ENCODE measurements around the gene TMEM196. TPM values are rescaled to one million over a fixed set of nuclear protein-coding genes. Genes with fewer than 3 reads are reported as not detected.

The TMEM196 gene
- total and polyA plus RNA-seq, 4 donors = not detected

DNA sequence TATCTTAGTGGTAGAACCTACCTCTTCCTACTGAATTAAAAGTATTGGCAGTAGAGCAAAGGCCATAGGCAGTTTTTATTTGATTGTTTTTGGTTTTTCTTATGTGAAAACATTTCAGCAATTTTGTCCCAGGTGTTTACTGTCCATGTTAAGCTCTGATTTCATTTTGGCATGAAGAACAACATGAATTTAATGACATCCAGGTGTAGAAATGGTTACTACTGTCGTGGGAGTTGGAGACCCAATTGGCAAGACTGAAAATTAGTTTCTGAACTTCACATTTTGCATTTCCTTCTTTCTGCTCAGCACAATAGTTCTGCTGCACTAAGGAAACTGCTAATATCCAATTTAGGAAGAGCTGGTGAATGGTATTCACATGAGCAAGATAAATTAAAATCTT is 38.0 kb upstream of the TMEM196 start (continued):
- TF ChIP-seq, protein P1, sequence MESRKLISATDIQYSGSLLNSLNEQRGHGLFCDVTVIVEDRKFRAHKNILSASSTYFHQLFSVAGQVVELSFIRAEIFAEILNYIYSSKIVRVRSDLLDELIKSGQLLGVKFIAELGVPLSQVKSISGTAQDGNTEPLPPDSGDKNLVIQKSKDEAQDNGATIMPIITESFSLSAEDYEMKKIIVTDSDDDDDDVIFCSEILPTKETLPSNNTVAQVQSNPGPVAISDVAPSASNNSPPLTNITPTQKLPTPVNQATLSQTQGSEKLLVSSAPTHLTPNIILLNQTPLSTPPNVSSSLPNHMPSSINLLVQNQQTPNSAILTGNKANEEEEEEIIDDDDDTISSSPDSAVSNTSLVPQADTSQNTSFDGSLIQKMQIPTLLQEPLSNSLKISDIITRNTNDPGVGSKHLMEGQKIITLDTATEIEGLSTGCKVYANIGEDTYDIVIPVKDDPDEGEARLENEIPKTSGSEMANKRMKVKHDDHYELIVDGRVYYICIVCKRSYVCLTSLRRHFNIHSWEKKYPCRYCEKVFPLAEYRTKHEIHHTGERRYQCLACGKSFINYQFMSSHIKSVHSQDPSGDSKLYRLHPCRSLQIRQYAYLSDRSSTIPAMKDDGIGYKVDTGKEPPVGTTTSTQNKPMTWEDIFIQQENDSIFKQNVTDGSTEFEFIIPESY (IDR thresholded peaks at IDR 0.05) = no peak
- TF ChIP-seq GABPA (IDR thresholded peaks at IDR 0.05 in 1 of 2, conservative IDR thresholded peaks at IDR 0.05 in 1 of 2) (no peak), FOXA1 (IDR thresholded peaks at IDR 0.05) (no peak), NR2F2 (IDR thresholded peaks at IDR 0.05) (no peak), JUND (IDR thresholded peaks at IDR 0.05) (no peak)

DNA sequence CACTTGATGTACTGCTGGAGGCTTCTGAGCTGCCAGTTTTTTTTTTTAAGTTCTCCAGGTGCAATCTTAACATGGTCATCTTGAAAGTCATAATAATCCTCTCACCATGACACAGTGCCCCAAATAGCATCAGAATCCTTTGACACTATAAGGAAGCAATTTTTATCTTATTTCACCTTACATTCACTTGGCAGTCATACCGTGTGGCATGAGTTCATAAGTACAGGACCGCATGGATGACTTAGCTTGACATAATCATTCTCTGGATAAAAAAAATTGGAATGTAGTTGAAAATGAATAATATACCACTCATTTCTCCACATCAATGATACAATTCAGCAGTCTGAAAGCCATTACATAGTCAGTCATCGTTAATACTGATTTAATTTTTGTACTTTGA is 25.6 kb upstream of the TMEM196 start:
- WGBS = 59% methylated on average over 3 of the region's 3 CpGs
- Histone ChIP-seq H3K36me3 (ENCODE audit: control insufficient read depth in 4 of 4, insufficient read depth in 3 of 4, low read depth in 1 of 4, low read length in 3 of 4) (no peaks in the 10 kb centered on the region), H3K27ac (ENCODE audit: low read depth in 1 of 2, low read length in 2 of 2) (no peak overlapping the region), H3K27me3 (ENCODE audit: control insufficient read depth in 4 of 4, insufficient read depth in 4 of 4, low read length in 3 of 4) (no peaks in the 10 kb centered on the region), H3K9ac (ENCODE audit: low read depth in 1 of 2, low read length in 2 of 2) (no peak overlapping the region), H3K4me3 (ENCODE audit: low read depth in 1 of 3, low read length in 3 of 3) (no peak overlapping the region), H3K4me1 (ENCODE audit: control insufficient read depth in 4 of 4, insufficient read depth in 4 of 4, low read length in 3 of 4) (no peaks in the 10 kb centered on the region), H3K9me3 (ENCODE audit: control insufficient read depth in 4 of 4, low read length in 3 of 4) (no peaks in the 10 kb centered on the region)
- TF ChIP-seq, protein P1 (IDR thresholded peaks at IDR 0.05) = no peak
- TF ChIP-seq YY1 (IDR thresholded peaks at IDR 0.05) = no peak
- TF ChIP-seq EGR1 (IDR thresholded peaks at IDR 0.05; ENCODE audit: low read depth in 2 of 2) = no peak
- no peak for TF ChIP-seq RAD21 (IDR thresholded peaks at IDR 0.05)
- no peak for TF ChIP-seq HNF4G (IDR thresholded peaks at IDR 0.05)
- TF ChIP-seq, protein P2, sequence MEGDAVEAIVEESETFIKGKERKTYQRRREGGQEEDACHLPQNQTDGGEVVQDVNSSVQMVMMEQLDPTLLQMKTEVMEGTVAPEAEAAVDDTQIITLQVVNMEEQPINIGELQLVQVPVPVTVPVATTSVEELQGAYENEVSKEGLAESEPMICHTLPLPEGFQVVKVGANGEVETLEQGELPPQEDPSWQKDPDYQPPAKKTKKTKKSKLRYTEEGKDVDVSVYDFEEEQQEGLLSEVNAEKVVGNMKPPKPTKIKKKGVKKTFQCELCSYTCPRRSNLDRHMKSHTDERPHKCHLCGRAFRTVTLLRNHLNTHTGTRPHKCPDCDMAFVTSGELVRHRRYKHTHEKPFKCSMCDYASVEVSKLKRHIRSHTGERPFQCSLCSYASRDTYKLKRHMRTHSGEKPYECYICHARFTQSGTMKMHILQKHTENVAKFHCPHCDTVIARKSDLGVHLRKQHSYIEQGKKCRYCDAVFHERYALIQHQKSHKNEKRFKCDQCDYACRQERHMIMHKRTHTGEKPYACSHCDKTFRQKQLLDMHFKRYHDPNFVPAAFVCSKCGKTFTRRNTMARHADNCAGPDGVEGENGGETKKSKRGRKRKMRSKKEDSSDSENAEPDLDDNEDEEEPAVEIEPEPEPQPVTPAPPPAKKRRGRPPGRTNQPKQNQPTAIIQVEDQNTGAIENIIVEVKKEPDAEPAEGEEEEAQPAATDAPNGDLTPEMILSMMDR (IDR thresholded peaks at IDR 0.05; ENCODE audit: low read depth, low read length, missing input control) = no peak
- TF ChIP-seq SP1 (IDR thresholded peaks at IDR 0.05) = no peak
- no peak for TF ChIP-seq TAF1 (conservative IDR thresholded peaks at IDR 0.05)
- TF ChIP-seq, protein P3, sequence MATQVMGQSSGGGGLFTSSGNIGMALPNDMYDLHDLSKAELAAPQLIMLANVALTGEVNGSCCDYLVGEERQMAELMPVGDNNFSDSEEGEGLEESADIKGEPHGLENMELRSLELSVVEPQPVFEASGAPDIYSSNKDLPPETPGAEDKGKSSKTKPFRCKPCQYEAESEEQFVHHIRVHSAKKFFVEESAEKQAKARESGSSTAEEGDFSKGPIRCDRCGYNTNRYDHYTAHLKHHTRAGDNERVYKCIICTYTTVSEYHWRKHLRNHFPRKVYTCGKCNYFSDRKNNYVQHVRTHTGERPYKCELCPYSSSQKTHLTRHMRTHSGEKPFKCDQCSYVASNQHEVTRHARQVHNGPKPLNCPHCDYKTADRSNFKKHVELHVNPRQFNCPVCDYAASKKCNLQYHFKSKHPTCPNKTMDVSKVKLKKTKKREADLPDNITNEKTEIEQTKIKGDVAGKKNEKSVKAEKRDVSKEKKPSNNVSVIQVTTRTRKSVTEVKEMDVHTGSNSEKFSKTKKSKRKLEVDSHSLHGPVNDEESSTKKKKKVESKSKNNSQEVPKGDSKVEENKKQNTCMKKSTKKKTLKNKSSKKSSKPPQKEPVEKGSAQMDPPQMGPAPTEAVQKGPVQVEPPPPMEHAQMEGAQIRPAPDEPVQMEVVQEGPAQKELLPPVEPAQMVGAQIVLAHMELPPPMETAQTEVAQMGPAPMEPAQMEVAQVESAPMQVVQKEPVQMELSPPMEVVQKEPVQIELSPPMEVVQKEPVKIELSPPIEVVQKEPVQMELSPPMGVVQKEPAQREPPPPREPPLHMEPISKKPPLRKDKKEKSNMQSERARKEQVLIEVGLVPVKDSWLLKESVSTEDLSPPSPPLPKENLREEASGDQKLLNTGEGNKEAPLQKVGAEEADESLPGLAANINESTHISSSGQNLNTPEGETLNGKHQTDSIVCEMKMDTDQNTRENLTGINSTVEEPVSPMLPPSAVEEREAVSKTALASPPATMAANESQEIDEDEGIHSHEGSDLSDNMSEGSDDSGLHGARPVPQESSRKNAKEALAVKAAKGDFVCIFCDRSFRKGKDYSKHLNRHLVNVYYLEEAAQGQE (IDR thresholded peaks at IDR 0.05) = no peak
- TF ChIP-seq FOXA1 (IDR thresholded peaks at IDR 0.05) = no peak
- TF ChIP-seq, protein P4, sequence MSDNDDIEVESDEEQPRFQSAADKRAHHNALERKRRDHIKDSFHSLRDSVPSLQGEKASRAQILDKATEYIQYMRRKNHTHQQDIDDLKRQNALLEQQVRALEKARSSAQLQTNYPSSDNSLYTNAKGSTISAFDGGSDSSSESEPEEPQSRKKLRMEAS (IDR thresholded peaks at IDR 0.05) = no peak
- TF ChIP-seq HNF4A (conservative IDR thresholded peaks at IDR 0.05) = no peak
- TF ChIP-seq, protein P5, sequence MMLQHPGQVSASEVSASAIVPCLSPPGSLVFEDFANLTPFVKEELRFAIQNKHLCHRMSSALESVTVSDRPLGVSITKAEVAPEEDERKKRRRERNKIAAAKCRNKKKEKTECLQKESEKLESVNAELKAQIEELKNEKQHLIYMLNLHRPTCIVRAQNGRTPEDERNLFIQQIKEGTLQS (IDR thresholded peaks at IDR 0.05) = no peak
- no peak for TF ChIP-seq RXRA (IDR thresholded peaks at IDR 0.05)
- no peak for TF ChIP-seq JUND (IDR thresholded peaks at IDR 0.05)
- no peak for TF ChIP-seq GABPA (IDR thresholded peaks at IDR 0.05 in 1 of 2, conservative IDR thresholded peaks at IDR 0.05 in 1 of 2)
- no peak for DNase-seq (ENCODE audit: low spot score)
